GM13977 (cell line): ENCODE results near the gene HAGHL.

Experiments used
- DNase-seq: peaks from one replicate; pipeline ENCODE4 v3.0.0; 2012; ENCODE audit warnings: low spot score
- CTCF ChIP-seq: IDR thresholded peaks from 2 replicates; pipeline ENCODE4 v1.5.1; 2012; ENCODE audit warnings: mild to moderate bottlenecking, control low read depth; ENCODE audit not compliant: insufficient read depth; ENCODE audit errors: extremely low read depth, missing control alignments
- in situ Hi-C: fragments of 300-500 bp; cut with MboI; formaldehyde crosslinking; loops from one replicate; pipeline ENCODE4 v1.12.0; 2022; ENCODE audit warnings: low sequenced_read_pairs, low pct_unique_long_range_greater_than_20kb, mixed read lengths, inconsistent platforms; ENCODE audit not compliant: unreplicated experiment

The HAGHL gene

GRCh38 chr16:705431-706188 lies 21.3 kb upstream of the HAGHL start, which contains the start of gene FBXL16:
Gene FBXL16 (minus strand): TSS chr16:705801. CDS start chr16:697405, 8,396 bp downstream.
- TF ChIP-seq CTCF, result no peak
- no peak for DNase-seq
- in situ Hi-C loops, result no loop called here

- in situ Hi-C loops, result no loop called here
- no peak for TF ChIP-seq CTCF
These were observed 20.5 kb upstream of the HAGHL start for GRCh38 chr16:706189-707061.

GRCh38 chr16:707062-707538 lies 19.8 kb upstream of the HAGHL start:
- no peak for TF ChIP-seq CTCF
- in situ Hi-C loops, result no loop called here
- DNase-seq, result no peak

More at GRCh38 chr16:706189-707061, 20.5 kb upstream of the HAGHL start:
- no peak for DNase-seq

GRCh38 chr16:708019-708418 lies 18.9 kb upstream of the HAGHL start:
- in situ Hi-C loops, result no loop called here
- no peak for DNase-seq
- no peak for TF ChIP-seq CTCF

- in situ Hi-C loops, result no loop called here
- no peak for DNase-seq
- no peak for TF ChIP-seq CTCF
These were observed 17.9 kb upstream of the HAGHL start for GRCh38 chr16:708959-709358.
